Left forelimb (tissue), 1 donor: ENCODE results near the gene SOX14.

Experiments used
- DNase-seq: peaks from one replicate; pipeline ENCODE4 v3.0.0-alpha.2; 2018; ENCODE audit warnings: low spot score

SOX14 gene

GRCh38 chr3:137764001-137764433, at the start of gene SOX14:
Gene SOX14 (plus strand): TSS chr3:137764315. CDS start chr3:137764785, 470 bp downstream.
- DNase-seq, result no peak

DNA sequence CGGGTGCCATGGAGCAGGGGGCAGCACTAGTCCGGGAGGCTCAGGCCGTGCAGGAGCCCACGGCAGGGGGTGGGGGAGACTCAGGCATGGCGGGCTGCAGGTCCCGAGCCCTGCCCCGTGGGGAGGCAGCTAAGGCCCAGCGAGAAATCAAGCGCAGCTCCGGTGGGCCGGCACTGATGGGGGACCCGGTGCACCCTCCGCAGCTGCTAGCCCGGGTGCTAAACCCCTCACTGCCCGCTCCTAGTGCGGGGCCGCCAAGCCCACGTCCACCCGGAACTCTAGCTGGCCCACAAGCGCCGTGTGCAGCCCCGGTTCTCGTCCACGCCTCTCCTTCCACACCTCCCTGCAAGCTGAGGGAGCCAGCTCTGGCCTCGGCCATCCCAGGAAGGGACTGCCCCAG, 49.6 kb upstream of the SOX14 start:
- DNase-seq, result no peak

DNA sequence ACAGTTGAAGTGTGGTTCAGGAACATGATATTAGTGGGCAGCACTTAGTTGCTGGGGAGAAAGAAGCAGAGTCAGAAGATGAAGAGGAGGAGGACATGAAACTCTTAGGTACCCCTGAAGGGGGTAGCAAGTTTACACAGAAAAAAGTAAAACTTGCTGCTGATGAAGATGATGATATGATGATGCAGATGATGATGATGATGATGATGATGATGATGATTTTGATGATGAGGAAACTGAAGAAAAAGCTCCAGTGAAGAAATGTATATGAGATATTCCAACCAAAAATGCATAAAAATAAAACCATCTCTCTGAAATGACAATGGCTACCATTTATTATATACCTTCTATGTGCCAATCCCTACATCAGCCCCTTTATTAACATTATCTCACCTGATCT, 39.9 kb upstream of the SOX14 start:
- no peak for DNase-seq

GRCh38 chr3:137737208-137737607, 26.9 kb upstream of the SOX14 start:
- no peak for DNase-seq

- no peak for DNase-seq
Measured at GRCh38 chr3:137738710-137739109, 25.4 kb upstream of the SOX14 start.

- DNase-seq, result no peak
Measured at GRCh38 chr3:137743608-137744007, 20.5 kb upstream of the SOX14 start.

DNA sequence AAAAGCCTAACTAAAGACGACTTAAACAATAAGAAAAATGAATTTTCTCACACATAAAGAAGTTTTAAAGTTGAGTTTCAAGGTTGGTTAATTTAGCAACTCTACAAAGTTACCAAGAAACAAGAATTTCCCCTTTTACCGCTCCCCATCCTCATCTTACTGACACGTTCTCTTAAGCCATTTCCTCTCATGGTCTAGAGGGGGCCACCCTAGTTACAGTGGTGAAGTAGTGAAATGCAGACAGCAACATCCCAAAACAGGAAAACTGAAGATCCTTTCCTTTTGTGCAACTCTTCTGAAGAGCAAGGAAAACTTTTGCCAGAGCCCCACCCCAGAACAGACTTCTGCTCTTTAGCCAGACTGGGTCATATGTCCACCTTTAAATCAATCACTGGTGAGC, 17.3 kb upstream of the SOX14 start:
- DNase-seq, result no peak

- DNase-seq, result no peak
Measured at GRCh38 chr3:137759505-137759904, 4.6 kb upstream of the SOX14 start.

- no peak for DNase-seq
Measured at GRCh38 chr3:137760341-137761098, 3.6 kb upstream of the SOX14 start.

DNA sequence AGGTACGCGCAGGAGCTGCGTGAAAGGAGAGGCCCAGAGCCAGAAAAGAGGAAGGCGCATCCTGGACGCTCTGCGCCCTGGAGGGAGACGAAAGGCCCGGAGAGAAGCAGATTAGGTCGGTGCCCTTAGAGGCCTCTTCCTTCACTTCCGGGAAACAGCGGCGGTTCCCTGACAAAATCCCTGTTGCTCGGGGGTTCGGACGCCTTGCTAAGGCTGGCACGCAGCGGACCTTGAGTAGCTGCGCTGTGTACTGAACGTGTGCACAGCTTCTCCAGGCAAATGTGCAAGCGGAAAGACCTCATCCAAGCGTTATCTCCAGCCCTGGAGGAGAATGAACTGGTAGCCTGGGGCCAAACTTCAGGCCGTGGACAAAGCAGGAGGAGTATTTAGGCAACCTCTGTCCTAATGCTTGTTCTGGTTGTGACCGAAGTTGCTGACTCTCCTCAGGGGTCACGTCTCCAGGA, 3.0 kb upstream of the SOX14 start:
- no peak for DNase-seq

GRCh38 chr3:137761563-137762503, 2.3 kb upstream of the SOX14 start:
- DNase-seq, result no peak

- no peak for DNase-seq
Measured at GRCh38 chr3:137762674-137763593, 1.2 kb upstream of the SOX14 start.

DNA sequence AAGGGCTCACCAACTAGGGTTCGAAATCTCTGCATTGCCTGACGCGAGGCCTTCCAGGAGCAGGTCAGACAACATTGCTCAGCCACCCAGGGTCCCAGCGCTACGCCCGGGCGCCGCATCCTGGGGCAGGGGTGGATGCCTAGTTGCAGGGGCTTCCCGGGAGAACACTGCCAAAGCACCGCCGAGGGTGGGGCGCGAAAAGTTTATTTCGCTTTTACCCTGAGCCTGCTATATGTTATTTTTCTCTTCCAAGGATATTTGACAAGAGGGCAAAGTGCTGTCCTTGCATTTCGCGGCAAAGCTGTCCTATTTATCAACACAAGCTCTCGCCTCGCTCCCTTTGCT, 549 bp upstream of the SOX14 start:
- DNase-seq, result no peak

DNA sequence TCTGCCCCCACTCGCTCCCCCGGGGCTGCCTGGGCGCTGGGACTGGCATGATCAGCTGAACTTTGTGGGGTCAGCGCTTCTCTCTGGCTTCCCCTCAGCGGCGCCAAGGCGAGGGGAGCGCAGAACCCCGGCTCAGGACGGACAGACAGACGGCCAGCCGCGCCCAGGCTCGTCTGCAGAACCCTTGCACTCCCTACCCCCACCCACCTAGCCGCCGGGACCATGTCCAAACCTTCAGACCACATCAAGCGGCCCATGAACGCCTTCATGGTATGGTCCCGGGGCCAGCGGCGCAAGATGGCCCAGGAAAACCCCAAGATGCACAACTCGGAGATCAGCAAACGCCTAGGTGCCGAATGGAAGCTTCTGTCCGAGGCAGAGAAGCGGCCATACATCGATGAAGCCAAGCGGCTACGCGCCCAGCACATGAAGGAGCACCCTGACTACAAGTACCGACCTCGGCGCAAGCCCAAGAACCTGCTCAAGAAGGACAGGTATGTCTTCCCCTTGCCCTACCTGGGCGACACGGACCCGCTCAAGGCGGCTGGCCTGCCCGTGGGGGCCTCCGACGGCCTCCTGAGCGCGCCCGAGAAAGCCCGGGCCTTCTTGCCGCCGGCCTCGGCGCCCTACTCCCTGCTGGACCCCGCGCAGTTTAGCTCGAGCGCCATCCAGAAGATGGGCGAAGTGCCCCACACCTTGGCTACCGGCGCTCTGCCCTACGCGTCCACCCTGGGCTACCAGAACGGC, 621 bp downstream of the SOX14 start:
- DNase-seq, result no peak

GRCh38 chr3:137765310-137766033, 1.4 kb downstream of the SOX14 start:
- no peak for DNase-seq

GRCh38 chr3:137766041-137766875, 2.1 kb downstream of the SOX14 start:
- DNase-seq, result no peak

DNA sequence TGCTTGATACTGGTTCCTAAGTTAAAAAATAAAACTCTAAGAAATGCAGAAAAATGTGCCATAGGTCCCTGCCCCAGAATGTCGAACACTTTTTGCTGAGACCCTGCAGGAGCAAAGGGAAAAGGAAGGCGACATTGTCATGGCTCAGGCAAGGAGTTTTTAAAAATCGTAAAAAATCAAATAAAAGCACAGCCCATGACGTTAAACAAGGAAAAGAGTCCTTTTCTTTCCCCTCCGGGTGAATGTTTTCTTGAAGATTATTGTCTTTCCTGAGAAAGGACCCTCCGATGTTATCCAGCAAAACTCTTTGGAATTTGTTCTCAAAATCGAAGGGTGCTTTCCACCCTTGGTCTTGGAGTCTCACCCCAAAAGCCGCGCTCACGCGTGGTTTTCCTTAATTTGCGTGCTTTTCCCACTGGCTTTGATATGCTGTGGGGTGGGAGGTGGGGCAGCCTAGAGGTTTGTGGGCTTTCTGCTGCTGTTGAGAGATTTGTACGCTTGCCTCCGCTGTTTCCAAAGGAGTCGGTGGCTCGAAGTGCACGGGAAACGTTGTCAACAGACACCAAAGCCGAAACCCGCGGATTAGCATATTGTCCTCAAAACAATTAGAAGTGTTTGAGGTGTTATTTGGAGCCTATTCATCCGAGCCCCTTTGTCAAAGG, 2.9 kb downstream of the SOX14 start:
- DNase-seq, result no peak

DNA sequence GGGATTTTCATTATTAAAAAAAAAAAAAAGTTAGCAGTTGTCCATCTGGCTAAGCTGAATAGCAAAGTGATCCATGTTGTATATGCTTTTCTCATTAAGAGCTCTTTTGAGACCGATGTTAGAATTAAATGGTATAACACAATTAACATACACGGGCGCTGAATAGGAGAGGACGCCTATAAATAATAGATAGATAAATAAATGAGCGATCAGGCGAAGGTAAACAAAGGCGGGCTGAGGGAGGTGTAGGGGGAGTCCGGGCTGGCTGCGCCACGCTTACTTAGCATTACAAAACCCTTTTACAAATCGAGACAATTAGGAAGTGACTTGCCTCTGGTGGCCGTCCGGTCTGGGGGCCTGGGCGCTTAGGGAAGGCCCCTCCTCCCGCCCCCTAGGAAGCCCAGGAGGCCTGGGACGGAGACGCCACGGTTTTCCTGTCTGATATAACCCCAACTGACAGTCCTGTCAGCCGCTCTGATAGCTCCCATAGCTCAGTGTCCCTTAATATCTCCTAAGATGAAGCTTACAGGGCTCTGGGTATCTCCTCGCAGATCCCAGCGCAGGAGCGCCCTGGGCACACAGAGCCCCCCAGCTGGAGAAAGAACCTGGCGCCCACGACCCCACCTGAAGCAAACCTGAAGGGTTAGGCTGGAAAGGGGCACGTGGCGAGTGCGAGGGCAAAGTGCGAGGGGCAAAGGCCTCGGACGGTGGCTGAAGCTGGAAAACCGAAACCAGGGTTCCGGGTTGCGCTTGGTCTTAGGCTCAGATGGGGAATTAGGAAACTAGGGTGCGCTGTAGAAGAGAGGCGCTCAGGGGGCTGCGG, 3.6 kb downstream of the SOX14 start:
- DNase-seq, result no peak
